HepG2 (cell line): Measurements from ENCODE around the gene CLIP2.

ENCODE experiments used
- KAT2B ChIP-seq: fragments of 150-350 bp; IDR thresholded peaks from 2 replicates; pipeline ENCODE4 v1.6.1; 2014; ENCODE audit warnings: low read depth, low read length, borderline replicate concordance
- MAZ ChIP-seq, 2 experiments: sonication (generic) in 1 of 2; formaldehyde crosslinking in 1 of 2; IDR thresholded peaks; 2 replicates each; pipeline versions ENCODE4 v1.5.0 to v1.6.1; 2012 to 2020; ENCODE audit warnings: low read depth in 2 of 2, mild to moderate bottlenecking in 2 of 2, borderline replicate concordance in 1 of 2, improper control_type of control experiment in 1 of 2, low read length in 1 of 2, missing genetic modification reagents in 1 of 2, moderate library complexity in 1 of 2
- MYC ChIP-seq: sonication (generic); formaldehyde crosslinking; IDR thresholded peaks from 2 replicates; pipeline ENCODE4 v1.9.0; 2021; ENCODE audit warnings: missing genetic modification reagents, borderline replicate concordance
- NFIC ChIP-seq: IDR thresholded peaks from 2 replicates; pipeline ENCODE4 v1.6.1; 2012; ENCODE audit warnings: mild to moderate bottlenecking, low read length, inconsistent platforms
- NFYB ChIP-seq: sonication (generic); formaldehyde crosslinking; IDR thresholded peaks from 2 replicates; pipeline ENCODE4 v1.4.0; 2020; ENCODE audit warnings: missing genetic modification reagents
- TAF1 ChIP-seq: sonication (generic); formaldehyde crosslinking; IDR thresholded peaks from 2 replicates; pipeline ENCODE4 v1.4.0; 2020; ENCODE audit warnings: missing genetic modification reagents
- ZNF510 ChIP-seq: sonication (generic); formaldehyde crosslinking; IDR thresholded peaks from 2 replicates; pipeline ENCODE4 v1.4.0; 2020; ENCODE audit warnings: low read depth, mild to moderate bottlenecking, missing genetic modification reagents
- ZNF816 ChIP-seq: sonication (generic); formaldehyde crosslinking; IDR thresholded peaks from 2 replicates; pipeline ENCODE4 v1.8.0; 2022; ENCODE audit warnings: missing genetic modification reagents, mild to moderate bottlenecking, borderline replicate concordance
- TF ChIP-seq, protein P1 (sequence below), 2 experiments: sonication (generic) in 1 of 2; formaldehyde crosslinking in 1 of 2; IDR thresholded peaks; 2 replicates each; pipeline versions ENCODE4 v1.4.0 to v1.6.1; 2018 to 2020; ENCODE audit warnings: missing genetic modification reagents in 2 of 2, borderline replicate concordance in 1 of 2, low read depth in 1 of 2, mild to moderate bottlenecking in 1 of 2, missing biosample characterization in 1 of 2
- TF ChIP-seq, protein P2 (sequence below): sonication (generic); formaldehyde crosslinking; IDR thresholded peaks from 2 replicates; pipeline ENCODE4 v1.4.0; 2020; ENCODE audit warnings: missing genetic modification reagents, borderline replicate concordance
- TF ChIP-seq, protein P3 (sequence below): sonication (generic); formaldehyde crosslinking; IDR thresholded peaks from 2 replicates; pipeline ENCODE4 v1.5.1; 2020; ENCODE audit warnings: mild to moderate bottlenecking, missing genetic modification reagents
- TF ChIP-seq, protein P4 (sequence below): sonication (generic); formaldehyde crosslinking; IDR thresholded peaks from 2 replicates; pipeline ENCODE4 v1.4.0; 2020; ENCODE audit warnings: missing genetic modification reagents

DNA sequence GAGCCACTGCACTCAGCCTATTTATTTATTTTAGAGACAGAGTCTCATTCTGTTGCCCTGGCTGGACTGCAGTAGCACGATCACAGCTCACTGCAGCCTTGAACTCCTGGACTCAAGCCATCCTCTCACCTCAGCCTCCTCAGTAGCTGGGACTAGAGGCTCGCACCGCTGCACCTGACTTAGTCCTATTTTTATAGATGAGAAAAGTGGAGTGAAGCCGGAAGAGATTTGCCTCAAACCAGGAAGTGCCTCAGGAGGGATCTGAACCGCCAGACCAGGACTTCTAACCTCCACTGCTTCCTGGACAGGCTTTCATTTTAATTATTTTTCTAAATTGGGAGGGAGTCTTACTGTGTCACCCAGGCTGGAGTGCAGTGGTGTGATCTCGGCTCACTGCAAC lies 17.5 kb upstream of the CLIP2 start:
- TF ChIP-seq, protein P1, sequence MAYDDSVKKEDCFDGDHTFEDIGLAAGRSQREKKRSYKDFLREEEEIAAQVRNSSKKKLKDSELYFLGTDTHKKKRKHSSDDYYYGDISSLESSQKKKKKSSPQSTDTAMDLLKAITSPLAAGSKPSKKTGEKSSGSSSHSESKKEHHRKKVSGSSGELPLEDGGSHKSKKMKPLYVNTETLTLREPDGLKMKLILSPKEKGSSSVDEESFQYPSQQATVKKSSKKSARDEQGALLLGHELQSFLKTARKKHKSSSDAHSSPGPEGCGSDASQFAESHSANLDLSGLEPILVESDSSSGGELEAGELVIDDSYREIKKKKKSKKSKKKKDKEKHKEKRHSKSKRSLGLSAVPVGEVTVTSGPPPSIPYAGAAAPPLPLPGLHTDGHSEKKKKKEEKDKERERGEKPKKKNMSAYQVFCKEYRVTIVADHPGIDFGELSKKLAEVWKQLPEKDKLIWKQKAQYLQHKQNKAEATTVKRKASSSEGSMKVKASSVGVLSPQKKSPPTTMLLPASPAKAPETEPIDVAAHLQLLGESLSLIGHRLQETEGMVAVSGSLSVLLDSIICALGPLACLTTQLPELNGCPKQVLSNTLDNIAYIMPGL (CRISPR knock-in tag; IDR thresholded peaks at IDR 0.05; ENCODE audit: borderline replicate concordance in 1 of 2, low read depth in 1 of 2), result no peak
- TF ChIP-seq TAF1 (CRISPR knock-in tag) (no peak), ZNF816 (CRISPR knock-in tag) (no peak), MAZ (IDR thresholded peaks at IDR 0.05; ENCODE audit: borderline replicate concordance, low read depth, low read length) (no peak), MAZ (CRISPR knock-in tag; IDR thresholded peaks at IDR 0.05; ENCODE audit: low read depth) (no peak), KAT2B (no peak), NFYB (no peak), NFIC (no peak), ZNF510 (no peak), MYC (CRISPR knock-in tag) (no peak)
- TF ChIP-seq, protein P2, sequence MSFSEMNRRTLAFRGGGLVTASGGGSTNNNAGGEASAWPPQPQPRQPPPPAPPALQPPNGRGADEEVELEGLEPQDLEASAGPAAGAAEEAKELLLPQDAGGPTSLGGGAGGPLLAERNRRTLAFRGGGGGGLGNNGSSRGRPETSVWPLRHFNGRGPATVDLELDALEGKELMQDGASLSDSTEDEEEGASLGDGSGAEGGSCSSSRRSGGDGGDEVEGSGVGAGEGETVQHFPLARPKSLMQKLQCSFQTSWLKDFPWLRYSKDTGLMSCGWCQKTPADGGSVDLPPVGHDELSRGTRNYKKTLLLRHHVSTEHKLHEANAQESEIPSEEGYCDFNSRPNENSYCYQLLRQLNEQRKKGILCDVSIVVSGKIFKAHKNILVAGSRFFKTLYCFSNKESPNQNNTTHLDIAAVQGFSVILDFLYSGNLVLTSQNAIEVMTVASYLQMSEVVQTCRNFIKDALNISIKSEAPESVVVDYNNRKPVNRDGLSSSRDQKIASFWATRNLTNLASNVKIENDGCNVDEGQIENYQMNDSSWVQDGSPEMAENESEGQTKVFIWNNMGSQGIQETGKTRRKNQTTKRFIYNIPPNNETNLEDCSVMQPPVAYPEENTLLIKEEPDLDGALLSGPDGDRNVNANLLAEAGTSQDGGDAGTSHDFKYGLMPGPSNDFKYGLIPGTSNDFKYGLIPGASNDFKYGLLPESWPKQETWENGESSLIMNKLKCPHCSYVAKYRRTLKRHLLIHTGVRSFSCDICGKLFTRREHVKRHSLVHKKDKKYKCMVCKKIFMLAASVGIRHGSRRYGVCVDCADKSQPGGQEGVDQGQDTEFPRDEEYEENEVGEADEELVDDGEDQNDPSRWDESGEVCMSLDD (CRISPR knock-in tag), result no peak
- TF ChIP-seq, protein P3, sequence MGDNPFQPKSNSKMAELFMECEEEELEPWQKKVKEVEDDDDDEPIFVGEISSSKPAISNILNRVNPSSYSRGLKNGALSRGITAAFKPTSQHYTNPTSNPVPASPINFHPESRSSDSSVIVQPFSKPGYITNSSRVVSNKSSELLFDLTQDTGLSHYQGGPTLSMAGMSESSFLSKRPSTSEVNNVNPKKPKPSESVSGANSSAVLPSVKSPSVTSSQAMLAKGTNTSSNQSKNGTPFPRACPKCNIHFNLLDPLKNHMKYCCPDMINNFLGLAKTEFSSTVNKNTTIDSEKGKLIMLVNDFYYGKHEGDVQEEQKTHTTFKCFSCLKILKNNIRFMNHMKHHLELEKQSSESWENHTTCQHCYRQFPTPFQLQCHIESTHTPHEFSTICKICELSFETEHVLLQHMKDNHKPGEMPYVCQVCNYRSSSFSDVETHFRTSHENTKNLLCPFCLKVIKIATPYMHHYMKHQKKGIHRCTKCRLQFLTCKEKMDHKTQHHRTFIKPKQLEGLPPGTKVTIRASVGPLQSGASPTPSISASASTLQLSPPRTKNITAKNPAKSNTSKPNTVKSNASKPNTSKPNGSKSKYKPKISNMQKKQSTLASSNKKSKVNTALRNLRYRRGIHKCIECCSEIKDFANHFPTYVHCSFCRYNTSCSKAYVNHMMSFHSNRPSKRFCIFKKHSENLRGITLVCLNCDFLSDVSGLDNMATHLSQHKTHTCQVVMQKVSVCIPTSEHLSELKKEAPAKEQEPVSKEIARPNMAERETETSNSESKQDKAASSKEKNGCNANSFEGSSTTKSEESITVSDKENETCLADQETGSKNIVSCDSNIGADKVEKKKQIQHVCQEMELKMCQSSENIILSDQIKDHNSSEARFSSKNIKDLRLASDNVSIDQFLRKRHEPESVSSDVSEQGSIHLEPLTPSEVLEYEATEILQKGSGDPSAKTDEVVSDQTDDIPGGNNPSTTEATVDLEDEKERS (CRISPR knock-in tag), result no peak
- TF ChIP-seq, protein P4, sequence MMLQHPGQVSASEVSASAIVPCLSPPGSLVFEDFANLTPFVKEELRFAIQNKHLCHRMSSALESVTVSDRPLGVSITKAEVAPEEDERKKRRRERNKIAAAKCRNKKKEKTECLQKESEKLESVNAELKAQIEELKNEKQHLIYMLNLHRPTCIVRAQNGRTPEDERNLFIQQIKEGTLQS (CRISPR knock-in tag), result no peak
